Transverse colon (tissue), 4 donors: ENCODE results near the gene AHCY. TPM values are rescaled to one million over a fixed set of nuclear protein-coding genes. Genes with fewer than 3 reads are reported as not detected.

Experiments used
- DNase-seq: peaks from one replicate; pipeline ENCODE4 v3.0.0-alpha.2; 2019
- H3K27ac ChIP-seq, 4 donors: fragments of 200-600 bp; sonication (generic); 2 replicates each; pipeline ENCODE4 v1.5.1; 2016 to 2018; ENCODE audit warnings: inconsistent platforms in 4 of 4
- H3K27me3 ChIP-seq: fragments of 200-600 bp; sonication (generic); 2 replicates; pipeline ENCODE4 v1.5.1; 2017; ENCODE audit warnings: inconsistent platforms
- H3K36me3 ChIP-seq, 4 donors: fragments of 200-600 bp; sonication (generic); 2 replicates each; pipeline ENCODE4 v1.5.1; 2017 to 2019; ENCODE audit warnings: inconsistent platforms in 4 of 4
- H3K4me1 ChIP-seq, 4 donors: fragments of 200-600 bp; sonication (generic); 2 replicates each; pipeline ENCODE4 v1.5.1; 2017 to 2020; ENCODE audit warnings: inconsistent platforms in 4 of 4
- H3K4me3 ChIP-seq, 4 donors: fragments of 200-600 bp; sonication (generic); 1 replicate in 1 of 4; 2 replicates in 3 of 4; pipeline versions ENCODE4 v1.5.1 to v1.6.1; 2017 to 2019; ENCODE audit warnings: inconsistent platforms in 4 of 4
- H3K9me3 ChIP-seq, 2 donors: fragments of 200-600 bp; sonication (generic); 2 replicates each; pipeline ENCODE4 v1.5.1; 2017 to 2019; ENCODE audit warnings: inconsistent platforms in 2 of 2
- CTCF ChIP-seq, 5 experiments: fragments of 200-600 bp in 3 of 5; fragments of 450-650 bp in 2 of 5; sonication (generic) in 3 of 5; IDR thresholded peaks; 1 replicate in 2 of 5; 2 replicates in 3 of 5; pipeline ENCODE4 v1.5.1; 2016 to 2017; ENCODE audit warnings: antibody characterized with exemption in 5 of 5, inconsistent platforms in 3 of 5, mild to moderate bottlenecking in 2 of 5, moderate library complexity in 1 of 5
- EP300 ChIP-seq: sonication (generic); formaldehyde crosslinking; IDR thresholded peaks from one replicate; pipeline ENCODE4 v1.6.1; 2017; ENCODE audit warnings: antibody characterized with exemption, low read depth
- POLR2A ChIP-seq: fragments of 450-650 bp; IDR thresholded peaks from one replicate; pipeline ENCODE4 v1.6.1; 2016; ENCODE audit warnings: antibody characterized with exemption, mild to moderate bottlenecking, moderate library complexity
- POLR2AphosphoS5 ChIP-seq, 3 donors: sonication (generic); formaldehyde crosslinking; IDR thresholded peaks; one replicate each; pipeline ENCODE4 v1.6.1; 2016; ENCODE audit warnings: antibody characterized with exemption in 3 of 3
- WGBS, 2 donors: methylation state at CpG; one replicate each; pipeline ENCODE4 v1.1.5; 2018; ENCODE audit warnings: low coverage in 1 of 2; 5-methylcytosine and 5-hydroxymethylcytosine counted together
- in situ Hi-C, 4 donors: fragments of 200-750 bp; cut with MboI; loops; one replicate each; pipeline versions ENCODE4 v1.15.0 to v1.15.1; 2017; ENCODE audit warnings: low sequenced_read_pairs in 3 of 4, low pct_ligation_motif_present in 1 of 4, low pct_unique_long_range_greater_than_20kb in 1 of 4
- intact Hi-C: fragments of 100-400 bp; cut with DNase I; formaldehyde crosslinking; loops from one replicate; pipeline ENCODE4 v1.15.1; 2023; ENCODE audit warnings: low total_unique reads
- total RNA-seq, 4 donors: library from RNA; depleted of rRNA; stranded (reverse); fragments of >200 nt; gene quantifications; one replicate each; pipeline ENCODE4 v1.1.0, GENCODE V29; 2016

Gene AHCY
- total RNA-seq, 4 donors from 2014 or later: 23.9 to 71.6 (median 63.8) TPM

DNA sequence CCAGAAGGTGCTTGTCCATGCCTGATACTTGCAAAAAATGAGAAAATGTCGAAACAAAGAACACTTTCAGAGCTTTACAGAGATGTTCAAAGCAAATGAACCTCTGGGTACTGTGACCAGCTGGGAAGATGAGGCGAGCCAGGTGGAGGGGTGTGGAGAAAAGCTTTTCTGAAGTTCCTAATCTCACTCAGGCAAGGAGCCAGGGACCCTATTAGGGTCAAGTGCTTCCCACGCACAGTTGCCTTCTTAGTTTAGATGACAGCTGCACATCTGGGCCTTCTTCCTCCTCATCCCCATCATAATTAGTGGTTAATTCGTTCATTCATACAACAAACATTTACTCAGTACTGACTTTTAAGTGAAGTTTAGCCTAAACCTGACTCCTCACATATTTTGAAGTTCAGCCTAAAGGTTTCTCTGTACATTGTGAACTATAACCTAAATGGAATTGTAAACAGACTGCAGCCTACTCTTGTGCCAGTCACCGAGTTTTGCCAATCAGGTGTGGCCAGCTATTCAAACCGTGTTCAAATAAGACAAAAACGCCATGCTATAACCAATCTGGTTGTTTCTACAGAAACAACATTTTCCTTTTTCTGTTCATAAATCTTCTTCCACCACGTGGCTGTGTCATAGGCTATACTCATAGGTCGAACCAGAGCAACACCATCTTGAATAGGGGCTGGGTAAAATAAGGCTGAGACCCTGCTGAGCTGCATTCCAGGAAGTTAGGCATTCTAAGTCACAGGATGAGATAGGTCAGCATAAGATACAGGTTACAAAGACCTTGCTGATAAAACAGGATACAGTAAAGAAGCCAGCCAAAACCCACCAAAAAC lies 19.3 kb upstream of the AHCY start:
- TF ChIP-seq CTCF (IDR thresholded peaks at IDR 0.05): no peak
- no peak for TF ChIP-seq POLR2A
- no peak for TF ChIP-seq EP300
- TF ChIP-seq POLR2AphosphoS5 (IDR thresholded peaks at IDR 0.05): no peak
- Histone ChIP-seq H3K4me3 (no peak overlapping the region), H3K36me3 (no peaks in the 10 kb centered on the region), H3K9me3 (no peaks in the 10 kb centered on the region), H3K4me1 (peaks cover 0 to 12% (median 0%) of the 10 kb centered on the region in 4 donors), H3K27me3 (no peaks in the 10 kb centered on the region), H3K27ac (no peak overlapping the region)
- intact Hi-C loops: no loop called here
- in situ Hi-C loops: loop anchor here (25.0 kb wide), 4 partner anchors 165 to 440 kb away; partner anchors contain the start of genes DYNLRB1 (in 2 of the 4) and TP53INP2 (in 1 of the 4)
- no peak for DNase-seq
- WGBS, 2 donors: 42 to 59% methylated on average over 2 to 9 of the region's 9 CpGs

DNA sequence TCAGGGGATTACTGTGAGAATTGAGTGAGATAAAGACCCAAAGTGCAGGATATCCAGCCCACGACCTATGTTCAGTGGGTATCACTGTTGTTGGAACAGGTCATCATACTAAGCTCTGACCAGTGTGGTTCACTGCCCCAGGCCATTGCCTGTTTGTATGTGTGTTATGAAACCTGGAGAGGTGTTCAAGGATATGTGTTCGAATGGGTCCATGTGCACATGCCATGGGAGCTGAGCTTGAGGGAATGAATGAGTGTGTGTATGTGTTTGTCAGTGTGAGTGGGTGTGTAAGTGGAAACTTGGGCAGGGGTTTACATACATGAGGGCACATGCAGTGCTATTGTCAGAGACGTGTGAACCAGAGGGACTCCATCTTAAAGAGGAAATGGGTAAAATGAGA lies 17.7 kb upstream of the AHCY start:
- no peak for DNase-seq
- H3K36me3 ChIP-seq: no peaks in the 10 kb centered on the region
- no peak for TF ChIP-seq CTCF (IDR thresholded peaks at IDR 0.05)
- TF ChIP-seq POLR2A: no peak
- no peak for TF ChIP-seq POLR2AphosphoS5 (IDR thresholded peaks at IDR 0.05)
- no peak for TF ChIP-seq EP300
- H3K4me3 ChIP-seq: no peak overlapping the region
- no peaks in the 10 kb centered on the region for H3K9me3 ChIP-seq
- 76% methylated on average over 3 of the region's 3 CpGs; no CpG with 5 or more reads in 1 of the 2 donors for WGBS, 2 donors
- H3K27me3 ChIP-seq: no peaks in the 10 kb centered on the region
- H3K4me1 ChIP-seq: peaks cover 0 to 12% (median 0%) of the 10 kb centered on the region in 4 donors
- in situ Hi-C loops: loop anchor here (25.0 kb wide), 4 partner anchors 166 to 441 kb away; partner anchors contain the start of genes DYNLRB1 (in 2 of the 4) and TP53INP2 (in 1 of the 4)
- intact Hi-C loops: no loop called here
- H3K27ac ChIP-seq: no peak overlapping the region

DNA sequence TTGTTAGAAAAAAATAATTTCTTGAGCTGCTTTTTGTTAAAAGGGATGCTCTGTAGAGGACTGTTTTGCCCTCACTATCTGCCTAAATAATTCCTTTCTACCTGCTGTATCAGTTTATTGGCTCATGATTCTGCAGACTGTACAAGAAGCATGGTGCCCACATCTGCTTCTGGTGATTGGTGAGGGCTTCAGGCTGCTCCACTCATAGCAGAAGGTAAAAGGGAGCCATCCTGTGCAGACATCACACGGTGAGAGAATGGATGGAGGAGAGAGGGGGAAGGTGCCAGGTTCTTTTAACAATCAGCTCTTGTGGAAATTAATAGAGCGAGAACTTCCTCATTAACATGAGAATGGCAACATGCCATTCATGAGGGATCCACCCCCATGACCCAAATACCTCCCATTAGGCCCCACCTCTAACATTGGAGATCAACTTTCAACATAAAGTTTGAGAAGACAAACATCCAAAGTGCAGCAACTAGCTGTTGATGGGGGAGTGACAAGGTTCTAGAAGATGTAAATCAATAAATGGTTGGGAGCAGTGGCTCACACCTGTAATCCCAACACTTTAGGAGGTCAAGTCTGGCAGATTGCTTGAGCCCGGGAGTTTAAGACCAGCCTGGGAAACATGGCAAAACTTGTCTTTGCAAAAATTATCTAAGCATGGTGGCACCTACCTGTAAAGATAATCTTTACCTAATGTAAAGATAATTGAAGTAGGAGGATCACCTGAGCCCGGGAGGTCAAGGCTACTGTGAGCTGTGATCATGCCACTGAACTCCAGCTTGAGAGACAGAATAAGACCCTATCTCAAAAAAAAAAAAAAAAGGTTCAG lies 15.7 kb upstream of the AHCY start:
- Histone ChIP-seq H3K4me1 (peaks cover 0 to 12% (median 0%) of the 10 kb centered on the region in 4 donors), H3K27me3 (no peaks in the 10 kb centered on the region), H3K27ac (no peak overlapping the region), H3K4me3 (no peak overlapping the region), H3K36me3 (no peaks in the 10 kb centered on the region), H3K9me3 (no peaks in the 10 kb centered on the region)
- DNase-seq: no peak
- WGBS, 2 donors: 78 to 79% methylated on average over 1 to 4 of the region's 4 CpGs
- in situ Hi-C loops: loop anchor here (10.0 to 25.0 kb wide), 5 partner anchors 168 to 443 kb away; partner anchors contain the start of genes DYNLRB1 (in 2 of the 4) and TP53INP2 (in 1 of the 4)
- intact Hi-C loops: no loop called here
- TF ChIP-seq POLR2AphosphoS5 (IDR thresholded peaks at IDR 0.05) (no peak), POLR2A (no peak), CTCF (IDR thresholded peaks at IDR 0.05) (no peak), EP300 (no peak)
